IPS-20b (cell line): ENCODE measurements around the gene SMCHD1.

Source experiments
- H3K27ac ChIP-seq: one replicate; pipeline ENCODE4 v1.5.1; 2013; ENCODE audit warnings: low read length
- H3K27me3 ChIP-seq: 2 replicates; pipeline ENCODE4 v1.6.1; 2013; ENCODE audit warnings: mild to moderate bottlenecking, low read length, inconsistent platforms; ENCODE audit not compliant: insufficient read depth
- H3K36me3 ChIP-seq: 2 replicates; pipeline ENCODE4 v1.6.1; 2013; ENCODE audit warnings: low read depth, mild to moderate bottlenecking, inconsistent platforms, low read length, moderate library complexity; ENCODE audit not compliant: insufficient read depth
- H3K4me1 ChIP-seq: 2 replicates; pipeline ENCODE4 v1.6.1; 2013; ENCODE audit warnings: mild to moderate bottlenecking, control low read depth, inconsistent platforms, low read length, moderate library complexity; ENCODE audit not compliant: insufficient read depth
- H3K4me3 ChIP-seq: 2 replicates; pipeline ENCODE4 v1.5.1; 2013; ENCODE audit warnings: mild to moderate bottlenecking, low read length, inconsistent platforms
- H3K9ac ChIP-seq: 2 replicates; pipeline ENCODE4 v1.6.1; 2013; ENCODE audit warnings: low read depth, mild to moderate bottlenecking, inconsistent platforms, low read length, moderate library complexity
- H3K9me3 ChIP-seq: 2 replicates; pipeline ENCODE4 v1.6.1; 2013; ENCODE audit warnings: mild to moderate bottlenecking, low read depth, low read length, inconsistent platforms; ENCODE audit not compliant: insufficient read depth

The SMCHD1 gene

DNA sequence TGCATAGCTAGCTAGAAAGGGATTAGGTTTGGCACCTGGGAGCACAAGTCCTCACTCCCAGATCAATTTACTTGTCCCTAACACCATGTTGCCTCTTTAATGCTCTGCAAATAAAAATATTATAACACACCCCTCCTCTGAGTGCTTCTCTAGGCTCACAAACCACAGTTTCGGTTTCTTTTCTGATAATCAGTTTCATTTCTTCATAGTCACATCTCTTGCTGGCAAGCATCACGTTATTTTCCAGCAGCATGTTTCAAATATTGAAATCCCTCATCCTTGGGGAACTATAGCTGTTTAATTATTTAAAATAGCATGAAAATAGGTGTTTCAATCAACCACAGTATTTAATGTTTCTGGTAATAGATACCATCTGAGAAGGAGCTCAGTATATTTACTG is 13.9 kb upstream of the SMCHD1 start:
- H3K27ac ChIP-seq: no peak overlapping the region
- no peaks in the 10 kb centered on the region for H3K36me3 ChIP-seq
- no peaks in the 10 kb centered on the region for H3K9me3 ChIP-seq
- H3K9ac ChIP-seq: no peak overlapping the region
- no peak overlapping the region for H3K4me3 ChIP-seq
- H3K27me3 ChIP-seq: no peaks in the 10 kb centered on the region
- H3K4me1 ChIP-seq: no peaks in the 10 kb centered on the region

DNA sequence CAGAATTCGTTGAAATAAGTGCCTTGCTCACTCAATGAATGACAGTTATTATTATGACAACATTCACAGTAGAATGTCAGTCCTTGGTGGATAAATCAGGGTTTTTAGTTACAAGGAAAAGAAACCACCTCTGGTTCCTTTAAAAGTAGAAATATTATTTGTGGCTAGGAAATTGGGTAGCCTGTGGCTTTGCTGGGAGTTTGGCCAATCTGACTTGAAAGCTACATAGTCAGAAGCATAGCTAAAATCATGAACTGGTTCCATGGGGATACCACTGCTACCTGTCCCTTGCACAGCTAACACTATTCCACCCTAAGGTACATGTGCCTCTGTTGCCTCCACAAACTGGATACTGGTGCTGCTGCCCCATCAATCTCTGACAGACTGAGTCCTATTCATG is 12.8 kb upstream of the SMCHD1 start:
- no peaks in the 10 kb centered on the region for H3K4me1 ChIP-seq
- no peaks in the 10 kb centered on the region for H3K27me3 ChIP-seq
- H3K27ac ChIP-seq: no peak overlapping the region
- no peaks in the 10 kb centered on the region for H3K9me3 ChIP-seq
- no peak overlapping the region for H3K4me3 ChIP-seq
- H3K36me3 ChIP-seq: no peaks in the 10 kb centered on the region
- no peak overlapping the region for H3K9ac ChIP-seq

DNA sequence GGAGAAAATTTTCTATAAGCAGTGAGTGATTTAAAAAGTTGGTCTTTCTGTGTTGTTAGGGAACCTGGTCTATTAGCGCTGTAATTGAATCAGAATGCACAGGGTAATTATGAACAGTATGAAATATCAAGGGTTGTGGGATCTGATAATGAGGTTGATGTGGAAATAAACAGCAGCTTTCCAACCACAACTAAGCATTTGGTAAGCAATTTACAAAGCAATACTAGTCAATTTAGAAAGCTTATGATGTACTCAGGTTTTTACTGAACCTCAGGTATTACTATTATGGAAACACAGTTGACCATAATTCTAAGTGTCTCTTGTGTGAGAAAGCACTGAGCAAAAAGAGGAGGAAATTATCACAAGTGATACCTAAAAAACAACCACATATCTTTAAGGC is 11.0 kb upstream of the SMCHD1 start:
- H3K9me3 ChIP-seq: no peaks in the 10 kb centered on the region
- no peak overlapping the region for H3K4me3 ChIP-seq
- no peak overlapping the region for H3K9ac ChIP-seq
- H3K36me3 ChIP-seq: no peaks in the 10 kb centered on the region
- no peaks in the 10 kb centered on the region for H3K27me3 ChIP-seq
- no peak overlapping the region for H3K27ac ChIP-seq
- H3K4me1 ChIP-seq: no peaks in the 10 kb centered on the region

- Histone ChIP-seq H3K27me3 (peaks cover 36% of the 10 kb centered on the region), H3K36me3 (no peaks in the 10 kb centered on the region), H3K9me3 (no peaks in the 10 kb centered on the region), H3K4me1 (peaks cover 13% of the 10 kb centered on the region), H3K27ac (no peak overlapping the region), H3K4me3 (no peak overlapping the region), H3K9ac (no peak overlapping the region)
Measured at GRCh38 chr18:2651981-2652380, 3.5 kb upstream of the SMCHD1 start.

DNA sequence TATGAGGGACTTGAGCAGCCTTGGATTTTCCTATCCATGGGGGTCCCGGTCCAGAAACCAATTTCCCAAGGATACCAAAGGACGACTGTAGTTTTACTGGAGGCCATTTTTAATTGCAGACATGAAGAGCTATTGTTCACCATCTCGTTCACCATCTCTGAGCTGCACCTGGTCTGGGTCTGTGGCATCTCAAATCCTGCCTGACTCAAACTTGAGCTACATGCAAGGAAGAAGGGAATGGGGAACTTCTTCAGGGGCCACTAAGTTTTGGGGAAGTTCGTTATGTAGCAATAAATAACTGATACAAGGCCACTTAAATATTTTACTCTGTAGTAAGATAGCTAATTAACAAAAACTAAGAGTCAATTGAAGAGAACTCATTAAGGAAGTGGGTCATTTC is 2.1 kb upstream of the SMCHD1 start:
- peaks cover 17% of the 10 kb centered on the region for H3K4me1 ChIP-seq
- H3K36me3 ChIP-seq: no peaks in the 10 kb centered on the region
- no peak overlapping the region for H3K27ac ChIP-seq
- no peak overlapping the region for H3K4me3 ChIP-seq
- H3K9me3 ChIP-seq: no peaks in the 10 kb centered on the region
- peaks cover 40% of the 10 kb centered on the region for H3K27me3 ChIP-seq
- H3K9ac ChIP-seq: no peak overlapping the region

DNA sequence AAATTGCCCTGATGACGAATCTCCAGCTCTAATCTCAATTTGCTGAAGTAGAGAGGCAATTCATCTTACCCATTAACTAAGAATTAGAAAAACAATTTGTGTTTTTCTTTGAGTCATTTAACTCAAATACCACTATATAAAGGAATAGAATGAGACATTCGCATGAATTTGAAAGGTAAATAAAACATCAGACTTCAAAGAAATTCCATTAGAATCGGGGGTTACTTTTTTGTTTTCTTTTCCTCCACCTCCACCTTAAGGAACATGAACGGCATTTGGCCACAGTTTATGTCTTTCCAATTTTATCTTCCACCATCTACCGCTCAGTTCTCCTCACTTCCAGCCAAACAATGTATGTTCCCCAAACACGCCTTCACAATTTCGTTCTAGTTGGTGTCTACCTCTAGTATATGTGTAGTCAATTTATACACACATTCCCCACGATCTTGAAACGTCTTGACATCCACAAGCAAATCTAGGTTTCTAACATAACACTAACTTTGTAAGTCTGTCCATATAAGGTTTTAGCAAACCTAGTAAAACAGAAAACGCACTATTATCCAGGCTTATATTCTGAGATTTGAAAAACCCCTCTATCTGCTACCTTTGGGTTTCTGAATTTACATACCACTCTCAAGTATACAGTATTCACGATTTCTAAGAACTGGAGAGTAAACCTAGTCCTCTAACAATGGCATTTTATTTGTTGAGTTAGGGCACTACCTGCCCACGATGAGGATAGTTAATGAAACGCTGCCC is 1.2 kb upstream of the SMCHD1 start:
- no peaks in the 10 kb centered on the region for H3K9me3 ChIP-seq
- peaks cover 40% of the 10 kb centered on the region for H3K27me3 ChIP-seq
- H3K27ac ChIP-seq: no peak overlapping the region
- H3K36me3 ChIP-seq: no peaks in the 10 kb centered on the region
- peak overlapping the region; percentile 85 for H3K4me3 ChIP-seq
- peaks cover 17% of the 10 kb centered on the region for H3K4me1 ChIP-seq
- H3K9ac ChIP-seq: peak overlapping the region; percentile 90

- Histone ChIP-seq H3K36me3 (no peaks in the 10 kb centered on the region), H3K27me3 (peaks cover 40% of the 10 kb centered on the region), H3K9me3 (no peaks in the 10 kb centered on the region), H3K4me1 (peaks cover 17% of the 10 kb centered on the region), H3K27ac (no peak overlapping the region), H3K4me3 (peak overlapping the region; percentile 85), H3K9ac (peak overlapping the region; percentile 90)
Measured at GRCh38 chr18:2654928-2655177, 673 bp upstream of the SMCHD1 start.

- no peak overlapping the region for H3K27ac ChIP-seq
- peak overlapping the region; percentile 85 for H3K4me3 ChIP-seq
- H3K4me1 ChIP-seq: peaks cover 17% of the 10 kb centered on the region
- no peaks in the 10 kb centered on the region for H3K9me3 ChIP-seq
- peaks cover 3% of the 10 kb centered on the region; the same call in 1 of the 2 replicates for H3K36me3 ChIP-seq
- H3K9ac ChIP-seq: peak overlapping the region; percentile 91
- H3K27me3 ChIP-seq: peaks cover 40% of the 10 kb centered on the region
Measured at GRCh38 chr18:2655954-2656236, 369 bp downstream of the SMCHD1 start.

- H3K4me1 ChIP-seq: peaks cover 17% of the 10 kb centered on the region
- H3K9me3 ChIP-seq: no peaks in the 10 kb centered on the region
- H3K9ac ChIP-seq: peak overlapping the region; percentile 91
- peak overlapping the region; percentile 85 for H3K4me3 ChIP-seq
- H3K27me3 ChIP-seq: peaks cover 40% of the 10 kb centered on the region
- H3K27ac ChIP-seq: no peak overlapping the region
- H3K36me3 ChIP-seq: peaks cover 6% of the 10 kb centered on the region; the same call in 1 of the 2 replicates
Measured at GRCh38 chr18:2656237-2656980, 883 bp downstream of the SMCHD1 start.

GRCh38 chr18:2656981-2657512 is 1.5 kb downstream of the SMCHD1 start:
- Histone ChIP-seq H3K36me3 (peaks cover 6% of the 10 kb centered on the region; the same call in 1 of the 2 replicates), H3K27me3 (peaks cover 37% of the 10 kb centered on the region), H3K9ac (peak overlapping the region; percentile 91; the same call in 1 of the 2 replicates), H3K27ac (no peak overlapping the region), H3K9me3 (no peaks in the 10 kb centered on the region), H3K4me1 (peaks cover 17% of the 10 kb centered on the region), H3K4me3 (peak overlapping the region; percentile 85)

- H3K9ac ChIP-seq: no peak overlapping the region
Measured at GRCh38 chr18:2657788-2658458, 2.4 kb downstream of the SMCHD1 start.

More at GRCh38 chr18:2657788-2658458, 2.4 kb downstream of the SMCHD1 start:
- Histone ChIP-seq H3K27ac (no peak overlapping the region), H3K4me3 (peak overlapping the region; percentile 85; the same call in 1 of the 2 replicates), H3K36me3 (peaks cover 6% of the 10 kb centered on the region; the same call in 1 of the 2 replicates), H3K9me3 (no peaks in the 10 kb centered on the region), H3K4me1 (peaks cover 17% of the 10 kb centered on the region), H3K27me3 (peaks cover 28% of the 10 kb centered on the region)
